Kasumi-1 (cell line): ENCODE measurements around the gene NECAP2.
A peak's percentile ranks its signal among the peaks of the same experiment; 100 is the strongest.
"Not testable (repeated sequence)": the region's sequence is repeated elsewhere in the genome, so short reads cannot be mapped to it uniquely, and the experiment has no call there.

ENCODE experiments used
- DNase-seq, 2 experiments: peaks; one replicate each; lab custom pipeline; 2025; lab: John Stamatoyannopoulos, UW

Gene NECAP2

GRCh38 chr1:16458831-16459230 is 18.3 kb downstream of the NECAP2 start:
- no peak for DNase-seq

- no peak for DNase-seq
Observed at GRCh38 chr1:16459352-16459925, 18.9 kb downstream of the NECAP2 start.

GRCh38 chr1:16461681-16462080 is 21.2 kb downstream of the NECAP2 start:
- no peak for DNase-seq

- DNase-seq, result no peak
Observed at GRCh38 chr1:16462773-16463330, 22.3 kb downstream of the NECAP2 start.

GRCh38 chr1:16464917-16465625 is 24.5 kb downstream of the NECAP2 start:
- no peak for DNase-seq

GRCh38 chr1:16468558-16468957 is 28.0 kb downstream of the NECAP2 start:
- no peak for DNase-seq

GRCh38 chr1:16474166-16474800 is 33.8 kb downstream of the NECAP2 start:
- no peak for DNase-seq

- DNase-seq, result peak; percentile 24 to 47
Observed at GRCh38 chr1:16474891-16475290, 34.4 kb downstream of the NECAP2 start.

GRCh38 chr1:16475771-16476770 is 35.5 kb downstream of the NECAP2 start:
- DNase-seq, result not testable (repeated sequence)

- DNase-seq, result no peak
Observed at GRCh38 chr1:16478091-16478490, 37.6 kb downstream of the NECAP2 start.

DNA sequence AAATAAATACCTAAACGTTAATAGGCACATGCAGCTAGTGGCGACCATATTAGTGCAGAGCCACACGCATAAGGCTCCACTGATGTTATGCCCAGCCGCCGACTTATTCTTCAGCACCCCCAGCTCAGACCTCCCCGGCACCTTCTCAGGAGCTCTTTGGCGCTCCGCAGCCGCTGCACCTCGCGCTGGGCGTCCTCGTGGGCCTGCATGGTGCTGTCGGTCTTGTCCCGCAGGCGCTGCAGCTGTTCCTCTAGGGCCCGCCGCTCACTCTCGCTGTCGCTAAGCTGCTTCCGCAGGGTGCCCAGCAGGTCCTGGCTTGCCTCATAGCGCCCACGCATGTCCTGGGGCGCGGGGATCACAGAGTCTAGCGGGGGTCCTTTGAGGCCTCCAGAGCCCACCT is 42.6 kb downstream of the NECAP2 start:
- DNase-seq, result not testable (repeated sequence)

DNA sequence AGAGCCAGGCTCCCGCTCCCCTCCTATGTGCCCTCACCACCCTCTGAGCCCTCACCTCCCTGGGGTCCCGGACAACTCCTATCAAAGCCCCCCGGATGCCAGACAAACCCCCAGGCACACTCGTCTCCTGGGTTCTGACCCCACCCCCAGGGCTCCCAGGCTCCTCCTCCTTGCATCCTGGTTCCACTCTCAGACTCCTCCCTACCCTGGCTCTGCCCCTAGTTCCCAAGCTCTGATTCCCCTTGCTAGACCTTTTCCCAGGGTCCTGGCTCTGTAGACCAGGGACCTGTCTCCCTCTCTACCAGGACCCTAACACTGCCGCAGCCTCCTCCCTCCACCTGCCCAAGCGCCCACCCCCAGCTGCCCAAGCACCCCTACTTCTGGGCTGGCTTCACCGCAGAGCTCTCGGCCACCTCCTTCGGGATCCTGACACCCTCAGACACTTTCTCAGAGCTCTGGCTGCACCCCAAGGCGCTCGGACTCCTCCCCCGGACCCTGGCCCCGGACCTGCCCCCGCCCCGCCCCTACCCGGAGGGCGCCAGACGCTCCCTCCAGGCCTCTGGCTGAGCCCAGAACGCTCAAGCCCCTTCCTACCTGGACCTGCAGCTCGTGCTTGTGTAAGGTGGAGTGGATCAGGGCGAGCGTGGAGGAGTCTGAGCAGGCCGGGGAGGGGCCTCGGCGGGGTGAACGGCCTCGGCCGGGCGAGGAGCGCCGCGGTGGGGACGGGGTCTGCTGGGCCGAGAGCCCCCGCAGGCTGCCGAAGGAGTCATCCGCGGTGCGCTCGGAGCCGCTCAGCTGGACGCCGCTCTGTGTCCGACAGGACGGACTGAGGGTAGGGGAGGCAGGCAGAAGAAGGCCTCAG is 43.3 kb downstream of the NECAP2 start:
- DNase-seq, result not testable (repeated sequence)

DNA sequence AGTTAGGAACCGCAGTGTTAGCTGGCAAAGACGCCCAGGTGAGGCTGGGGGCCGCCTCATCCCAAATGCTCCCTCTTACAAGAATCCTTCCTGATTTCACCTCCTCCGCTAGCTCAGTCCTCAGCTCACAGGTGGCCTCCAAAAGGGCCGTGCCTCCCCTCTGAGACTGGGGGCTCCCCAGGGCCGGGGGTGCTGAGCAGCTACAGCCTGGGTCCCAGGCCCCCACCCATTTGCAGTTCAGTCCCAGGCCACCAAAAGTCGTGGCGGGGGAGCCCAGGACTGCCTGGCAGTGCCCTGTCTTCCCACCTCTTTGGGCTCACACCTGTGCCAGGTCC is 43.9 kb downstream of the NECAP2 start:
- DNase-seq, result no peak

DNA sequence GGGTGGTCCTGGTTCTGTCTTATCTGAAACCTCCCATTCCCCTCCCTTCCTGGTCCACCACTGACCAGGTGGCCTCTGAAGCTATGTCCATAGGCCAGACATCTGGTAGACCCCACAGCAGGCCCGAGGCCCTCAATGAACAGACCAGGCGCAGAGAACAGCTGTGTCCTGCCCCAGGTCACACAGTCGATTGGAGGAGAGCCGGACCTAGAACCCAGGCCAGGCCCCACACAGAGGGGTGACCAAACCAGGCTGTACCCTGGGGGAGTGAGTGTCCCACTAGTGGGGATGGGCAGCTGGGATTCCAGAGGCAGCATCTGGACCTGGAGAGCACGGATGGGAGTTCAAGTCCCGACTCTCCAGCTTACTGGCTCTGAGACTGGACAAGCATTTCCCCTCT is 44.4 kb downstream of the NECAP2 start:
- DNase-seq, result no peak

GRCh38 chr1:16486316-16486715 is 45.8 kb downstream of the NECAP2 start:
- not testable (repeated sequence) for DNase-seq

DNA sequence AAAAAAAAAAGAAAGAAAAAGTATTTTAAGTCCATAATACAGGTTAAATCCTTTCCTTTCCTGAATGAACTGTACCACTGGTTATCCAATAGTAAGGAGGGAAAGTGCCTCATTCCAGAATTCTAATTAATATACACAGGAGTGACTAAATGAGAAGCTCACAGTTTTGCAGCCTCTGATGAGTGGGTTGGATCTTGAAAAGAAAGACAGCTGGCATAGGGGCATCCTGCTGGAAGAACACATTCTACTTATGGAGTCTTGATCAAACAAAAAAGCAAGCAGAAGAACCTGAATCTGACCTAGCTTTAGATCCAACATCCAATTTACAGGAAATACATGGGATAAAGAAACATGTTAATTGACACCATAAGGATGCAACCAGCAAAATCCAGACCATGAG is 46.5 kb downstream of the NECAP2 start:
- DNase-seq, result not testable (repeated sequence)

DNA sequence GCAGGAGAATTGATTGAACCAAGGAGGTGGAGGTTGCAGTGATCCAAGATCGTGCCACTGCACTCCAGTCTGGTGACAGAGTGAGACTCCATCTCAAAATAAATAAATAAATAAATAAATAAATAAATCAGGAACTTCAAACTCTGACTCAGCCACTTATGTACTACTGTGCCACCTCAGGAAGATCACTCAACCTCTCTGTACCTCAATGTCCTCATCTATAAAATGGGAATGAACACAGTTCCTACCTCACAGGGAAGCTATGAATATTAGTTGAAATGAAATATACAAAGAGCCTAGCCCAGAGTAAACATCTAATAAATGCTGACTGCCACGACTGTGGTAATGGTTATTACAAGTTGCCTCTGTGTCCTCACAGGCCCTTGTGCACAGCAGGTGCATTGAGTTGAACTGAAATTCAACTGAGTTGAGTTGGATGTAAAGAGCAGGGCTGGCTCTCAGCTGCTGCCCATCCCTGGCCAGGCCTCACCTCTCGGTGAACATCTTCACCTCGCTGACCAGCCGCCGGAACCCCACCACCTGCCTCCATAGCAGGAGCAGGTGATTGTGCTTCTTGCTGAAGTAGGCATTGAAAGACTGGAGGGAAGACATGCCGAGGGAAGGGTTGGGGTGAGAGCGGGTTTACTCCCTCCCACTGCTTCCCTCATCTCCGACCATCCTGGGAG is 48.8 kb downstream of the NECAP2 start:
- DNase-seq, result not testable (repeated sequence)

DNA sequence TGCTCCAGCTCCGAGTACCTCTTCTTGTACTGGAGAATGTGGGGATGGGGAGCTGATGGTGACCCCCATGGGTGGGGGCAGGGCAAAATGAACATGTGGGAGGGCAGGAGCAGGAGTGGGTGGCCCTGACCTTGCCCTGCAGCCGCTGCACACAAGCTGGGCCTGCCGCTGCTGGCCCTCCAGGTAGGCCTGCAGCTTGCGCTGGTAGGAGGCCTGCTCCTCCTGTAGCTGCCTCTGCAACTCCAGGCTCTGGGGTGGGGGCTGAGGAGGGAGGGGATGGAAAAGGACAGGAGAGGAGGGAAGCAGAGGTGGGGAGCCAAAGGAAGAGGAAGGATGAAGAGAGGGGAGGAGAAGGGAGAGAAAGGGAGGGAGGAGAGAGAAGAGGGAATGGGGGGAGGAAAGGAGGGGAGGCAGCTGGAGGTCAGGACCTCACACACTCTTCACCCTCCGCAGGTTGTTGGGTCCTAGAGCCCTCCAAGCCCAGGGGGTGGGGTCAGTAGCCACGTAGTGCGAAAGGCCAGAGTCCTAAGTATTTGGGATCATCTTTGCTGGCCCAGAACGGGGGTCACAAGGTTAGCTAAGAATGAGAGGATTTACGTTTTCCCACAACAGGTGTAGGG is 50.6 kb downstream of the NECAP2 start:
- DNase-seq, result no peak

GRCh38 chr1:16492937-16493336 is 52.4 kb downstream of the NECAP2 start:
- not testable (repeated sequence) for DNase-seq

GRCh38 chr1:16493731-16494130 is 53.2 kb downstream of the NECAP2 start:
- not testable (repeated sequence) for DNase-seq
